ENCODE data around the gene DPYSL5. TPM values are rescaled to one million over a fixed set of nuclear protein-coding genes. Genes with fewer than 3 reads are reported as not detected.

Gene DPYSL5
- total and polyA plus RNA-seq, 4 donors: not detected

DNA sequence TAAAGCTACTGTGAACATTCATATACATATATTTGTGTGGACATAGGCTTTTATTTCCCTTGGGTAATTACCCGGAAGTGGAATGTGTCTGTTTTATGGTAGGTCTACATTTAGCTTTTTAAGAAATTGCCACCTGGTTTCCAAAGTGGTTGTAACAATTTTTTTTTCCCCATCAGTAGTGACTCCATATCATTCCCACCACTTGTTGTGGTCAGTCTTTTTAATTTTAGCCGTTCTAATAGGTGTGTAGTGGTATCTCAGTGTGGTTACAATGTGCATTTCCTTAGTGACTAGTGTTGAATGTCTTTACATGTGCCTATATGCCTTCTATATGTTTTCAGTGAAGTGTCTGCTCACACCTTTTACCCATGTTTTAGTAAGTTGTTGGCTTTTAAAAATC is 62.2 kb downstream of the DPYSL5 start:
- Histone ChIP-seq H3K27ac (ENCODE audit: low read depth in 1 of 2, low read length in 2 of 2) (no peak overlapping the region), H3K36me3 (ENCODE audit: control insufficient read depth in 1 of 2, insufficient read depth in 2 of 2, low read length in 1 of 2) (no peaks in the 10 kb centered on the region), H3K27me3 (ENCODE audit: control insufficient read depth in 1 of 2, insufficient read depth in 2 of 2, low read length in 1 of 2) (peaks cover 0 to 2% of the 10 kb centered on the region in 2 donors), H3K4me3 (ENCODE audit: low read length in 2 of 2) (no peak overlapping the region), H3K4me1 (ENCODE audit: control insufficient read depth in 1 of 2, insufficient read depth in 2 of 2, low read length in 2 of 2) (no peaks in the 10 kb centered on the region), H3K9me3 (ENCODE audit: control insufficient read depth, low read length) (no peaks in the 10 kb centered on the region)
- ATAC-seq (ENCODE audit: low FRiP score): no peak
- DNase-seq: no peak
- 94 to 98% methylated on average over 2 of the region's 2 CpGs for WGBS, 2 donors
- intact Hi-C loops (cut with DNase I): no loop called here

GRCh38 chr2:26911911-26912861 is 64.3 kb downstream of the DPYSL5 start:
- Histone ChIP-seq H3K27me3 (ENCODE audit: control insufficient read depth in 1 of 2, insufficient read depth in 2 of 2, low read length in 1 of 2) (peaks cover 0 to 2% of the 10 kb centered on the region in 2 donors), H3K36me3 (ENCODE audit: control insufficient read depth in 1 of 2, insufficient read depth in 2 of 2, low read length in 1 of 2) (no peaks in the 10 kb centered on the region), H3K9me3 (ENCODE audit: control insufficient read depth, low read length) (no peaks in the 10 kb centered on the region), H3K27ac (ENCODE audit: low read depth in 1 of 2, low read length in 2 of 2) (no peak overlapping the region), H3K4me1 (ENCODE audit: control insufficient read depth in 1 of 2, insufficient read depth in 2 of 2, low read length in 2 of 2) (no peaks in the 10 kb centered on the region), H3K4me3 (ENCODE audit: low read length in 2 of 2) (no peak overlapping the region)
- DNase-seq: no peak
- intact Hi-C loops (cut with DNase I): no loop called here
- no peak for ATAC-seq (ENCODE audit: low FRiP score)
- 44 to 51% methylated on average over 23 of the region's 23 CpGs for WGBS, 2 donors

GRCh38 chr2:26913606-26913998 is 65.7 kb downstream of the DPYSL5 start:
- ATAC-seq (ENCODE audit: low FRiP score) (no peak), DNase-seq (no peak)
- no peak overlapping the region for H3K27ac ChIP-seq (ENCODE audit: low read depth in 1 of 2, low read length in 2 of 2)
- H3K4me3 ChIP-seq (ENCODE audit: low read length in 2 of 2): no peak overlapping the region
- intact Hi-C loops (cut with DNase I): no loop called here
- 2 to 5% methylated on average over 2 of the region's 2 CpGs for WGBS, 2 donors
- no peaks in the 10 kb centered on the region for H3K36me3 ChIP-seq (ENCODE audit: control insufficient read depth in 1 of 2, insufficient read depth in 2 of 2, low read length in 1 of 2)
- H3K4me1 ChIP-seq (ENCODE audit: control insufficient read depth in 1 of 2, insufficient read depth in 2 of 2, low read length in 2 of 2): no peaks in the 10 kb centered on the region
- H3K27me3 ChIP-seq (ENCODE audit: control insufficient read depth in 1 of 2, insufficient read depth in 2 of 2, low read length in 1 of 2): peaks cover 0 to 2% of the 10 kb centered on the region in 2 donors
- H3K9me3 ChIP-seq (ENCODE audit: control insufficient read depth, low read length): no peaks in the 10 kb centered on the region

- 21 to 23% methylated on average over 10 of the region's 10 CpGs for WGBS, 2 donors
- Histone ChIP-seq H3K27ac (ENCODE audit: low read depth in 1 of 2, low read length in 2 of 2) (no peak overlapping the region), H3K4me3 (ENCODE audit: low read length in 2 of 2) (no peak overlapping the region), H3K4me1 (ENCODE audit: control insufficient read depth in 1 of 2, insufficient read depth in 2 of 2, low read length in 2 of 2) (no peaks in the 10 kb centered on the region), H3K9me3 (ENCODE audit: control insufficient read depth, low read length) (no peaks in the 10 kb centered on the region), H3K27me3 (ENCODE audit: control insufficient read depth in 1 of 2, insufficient read depth in 2 of 2, low read length in 1 of 2) (peaks cover 0 to 2% of the 10 kb centered on the region in 2 donors), H3K36me3 (ENCODE audit: control insufficient read depth in 1 of 2, insufficient read depth in 2 of 2, low read length in 1 of 2) (no peaks in the 10 kb centered on the region)
- intact Hi-C loops (cut with DNase I): no loop called here
- ATAC-seq (ENCODE audit: low FRiP score) (peak; percentile 56), DNase-seq (no peak)
Measured at GRCh38 chr2:26913999-26914658, 66.2 kb downstream of the DPYSL5 start.

DNA sequence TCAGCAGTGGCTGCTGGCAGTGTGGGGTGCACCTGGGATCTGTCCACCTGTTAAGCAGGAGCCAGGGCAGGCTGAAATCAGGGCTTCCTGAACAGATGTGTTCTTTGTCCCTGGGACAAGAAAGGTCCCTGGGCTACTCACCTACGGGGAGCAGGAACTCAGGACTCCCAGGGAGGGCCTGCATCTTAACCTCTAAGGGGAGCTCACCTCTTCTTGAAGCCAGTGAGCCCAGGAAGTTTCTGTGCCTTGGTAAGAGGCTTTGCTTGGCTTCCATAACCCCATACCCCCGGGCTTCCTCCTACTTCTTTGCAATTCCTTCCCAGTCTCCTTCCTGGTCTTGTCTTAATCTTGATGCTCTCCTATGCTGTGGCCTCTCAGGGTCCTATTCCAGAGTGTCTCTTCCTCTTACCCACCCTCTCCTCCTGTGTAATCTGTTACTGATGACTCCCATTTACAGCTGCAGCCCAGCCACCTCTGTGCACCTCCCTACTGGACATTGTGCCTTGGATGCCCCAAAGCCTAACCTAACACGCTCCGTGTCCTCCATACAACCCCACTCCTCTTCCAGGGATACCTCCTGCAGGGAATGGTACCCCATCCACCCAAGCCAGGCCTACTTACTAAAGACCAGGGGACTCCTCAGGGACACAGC is 66.9 kb downstream of the DPYSL5 start:
- no peak overlapping the region for H3K4me3 ChIP-seq (ENCODE audit: low read length in 2 of 2)
- H3K27ac ChIP-seq (ENCODE audit: low read depth in 1 of 2, low read length in 2 of 2): no peak overlapping the region
- no peaks in the 10 kb centered on the region for H3K4me1 ChIP-seq (ENCODE audit: control insufficient read depth in 1 of 2, insufficient read depth in 2 of 2, low read length in 2 of 2)
- intact Hi-C loops (cut with DNase I): no loop called here
- H3K9me3 ChIP-seq (ENCODE audit: control insufficient read depth, low read length): no peaks in the 10 kb centered on the region
- peaks cover 0 to 2% of the 10 kb centered on the region in 2 donors for H3K27me3 ChIP-seq (ENCODE audit: control insufficient read depth in 1 of 2, insufficient read depth in 2 of 2, low read length in 1 of 2)
- 83 to 88% methylated on average over 4 of the region's 4 CpGs for WGBS, 2 donors
- ATAC-seq (ENCODE audit: low FRiP score) (no peak), DNase-seq (no peak)
- no peaks in the 10 kb centered on the region for H3K36me3 ChIP-seq (ENCODE audit: control insufficient read depth in 1 of 2, insufficient read depth in 2 of 2, low read length in 1 of 2)

- Histone ChIP-seq H3K4me1 (ENCODE audit: control insufficient read depth in 1 of 2, insufficient read depth in 2 of 2, low read length in 2 of 2) (no peaks in the 10 kb centered on the region), H3K9me3 (ENCODE audit: control insufficient read depth, low read length) (no peaks in the 10 kb centered on the region), H3K36me3 (ENCODE audit: control insufficient read depth in 1 of 2, insufficient read depth in 2 of 2, low read length in 1 of 2) (no peaks in the 10 kb centered on the region), H3K4me3 (ENCODE audit: low read length in 2 of 2) (no peak overlapping the region), H3K27me3 (ENCODE audit: control insufficient read depth in 1 of 2, insufficient read depth in 2 of 2, low read length in 1 of 2) (peaks cover 0 to 2% of the 10 kb centered on the region in 2 donors), H3K27ac (ENCODE audit: low read depth in 1 of 2, low read length in 2 of 2) (no peak overlapping the region)
- intact Hi-C loops (cut with DNase I): no loop called here
- no peak for ATAC-seq (ENCODE audit: low FRiP score)
- WGBS, 2 donors: 97 to 98% methylated on average over 5 of the region's 5 CpGs
- no peak for DNase-seq
Measured at GRCh38 chr2:26915316-26915715, 67.4 kb downstream of the DPYSL5 start.

- Histone ChIP-seq H3K36me3 (ENCODE audit: control insufficient read depth in 1 of 2, insufficient read depth in 2 of 2, low read length in 1 of 2) (no peaks in the 10 kb centered on the region), H3K4me3 (ENCODE audit: low read length in 2 of 2) (no peak overlapping the region), H3K9me3 (ENCODE audit: control insufficient read depth, low read length) (no peaks in the 10 kb centered on the region), H3K27me3 (ENCODE audit: control insufficient read depth in 1 of 2, insufficient read depth in 2 of 2, low read length in 1 of 2) (peaks cover 0 to 2% of the 10 kb centered on the region in 2 donors), H3K4me1 (ENCODE audit: control insufficient read depth in 1 of 2, insufficient read depth in 2 of 2, low read length in 2 of 2) (no peaks in the 10 kb centered on the region), H3K27ac (ENCODE audit: low read depth in 1 of 2, low read length in 2 of 2) (no peak overlapping the region)
- DNase-seq (no peak), ATAC-seq (ENCODE audit: low FRiP score) (no peak)
- intact Hi-C loops (cut with DNase I): no loop called here
- WGBS, 2 donors: 89 to 94% methylated on average over 7 of the region's 7 CpGs
Measured at GRCh38 chr2:26916128-26916692, 68.3 kb downstream of the DPYSL5 start.

- Histone ChIP-seq H3K27ac (ENCODE audit: low read depth in 1 of 2, low read length in 2 of 2) (no peak overlapping the region), H3K27me3 (ENCODE audit: control insufficient read depth in 1 of 2, insufficient read depth in 2 of 2, low read length in 1 of 2) (no peaks in the 10 kb centered on the region), H3K9me3 (ENCODE audit: control insufficient read depth, low read length) (no peaks in the 10 kb centered on the region), H3K36me3 (ENCODE audit: control insufficient read depth in 1 of 2, insufficient read depth in 2 of 2, low read length in 1 of 2) (no peaks in the 10 kb centered on the region), H3K4me3 (ENCODE audit: low read length in 2 of 2) (no peak overlapping the region), H3K4me1 (ENCODE audit: control insufficient read depth in 1 of 2, insufficient read depth in 2 of 2, low read length in 2 of 2) (no peaks in the 10 kb centered on the region)
- no peak for ATAC-seq (ENCODE audit: low FRiP score)
- intact Hi-C loops (cut with DNase I): no loop called here
- 65 to 70% methylated on average over 5 of the region's 5 CpGs for WGBS, 2 donors
- no peak for DNase-seq
Measured at GRCh38 chr2:26917135-26917836, 69.4 kb downstream of the DPYSL5 start.
